Heart left ventricle (tissue), 13 donors: ENCODE data around the gene POTEH.
"Not testable (repeated sequence)": the region's sequence is repeated elsewhere in the genome, so short reads cannot be mapped to it uniquely, and the experiment has no call there.

ENCODE experiments used
- POLR2A ChIP-seq, 2 donors: fragments of 450-650 bp; IDR thresholded peaks; one replicate each; pipeline ENCODE4 v1.6.1; 2017; ENCODE audit warnings: antibody characterized with exemption in 2 of 2, mild to moderate bottlenecking in 2 of 2, moderate library complexity in 2 of 2
- TF ChIP-seq, protein P1 (sequence below), 12 donors: fragments of 200-600 bp; sonication (generic) in 4 of 12; IDR thresholded peaks; one replicate each; pipeline versions ENCODE4 v1.5.0 to v1.8.0; 2018 to 2022; ENCODE audit warnings: antibody characterized with exemption in 12 of 12, mild to moderate bottlenecking in 5 of 12
- donor health status: ischemic (EF 13 %, LVEDD 7.1; RV severe dilation, severe dysfunction).
- donor health status: DM: no; HTN: yes; CAD: no.
- donor health status: DM: no; HTN: no; CAD: no.
- donor health status: ischemic (EF 25% LVEDD 6.9; RV normal size, moderate dysfunction).
- donor health status: ischemic (EF 25% LVEDD 5.7; RV mildly dilated, moderate dysfunction).
- donor health status: ischemic (EF 35%, LVEDD 5.7; RV mildly dilated, moderate dysfunction).
- donor health status: nonischemic (EF 11% LVEDD 7.7; RV severe dilation, severe dysfunction).
- donor health status: DM: yes; HTN: yes; CAD: no.
- donor health status: PGD.
- donor health status: ischemic (EF 29% LVEDD 5.4; RV normal size, mild dysfunction).
- donor health status: nonischemic (EF 23%, LVEDD 6.1; RV moderate dilation, normal function).

- TF ChIP-seq, protein P1, sequence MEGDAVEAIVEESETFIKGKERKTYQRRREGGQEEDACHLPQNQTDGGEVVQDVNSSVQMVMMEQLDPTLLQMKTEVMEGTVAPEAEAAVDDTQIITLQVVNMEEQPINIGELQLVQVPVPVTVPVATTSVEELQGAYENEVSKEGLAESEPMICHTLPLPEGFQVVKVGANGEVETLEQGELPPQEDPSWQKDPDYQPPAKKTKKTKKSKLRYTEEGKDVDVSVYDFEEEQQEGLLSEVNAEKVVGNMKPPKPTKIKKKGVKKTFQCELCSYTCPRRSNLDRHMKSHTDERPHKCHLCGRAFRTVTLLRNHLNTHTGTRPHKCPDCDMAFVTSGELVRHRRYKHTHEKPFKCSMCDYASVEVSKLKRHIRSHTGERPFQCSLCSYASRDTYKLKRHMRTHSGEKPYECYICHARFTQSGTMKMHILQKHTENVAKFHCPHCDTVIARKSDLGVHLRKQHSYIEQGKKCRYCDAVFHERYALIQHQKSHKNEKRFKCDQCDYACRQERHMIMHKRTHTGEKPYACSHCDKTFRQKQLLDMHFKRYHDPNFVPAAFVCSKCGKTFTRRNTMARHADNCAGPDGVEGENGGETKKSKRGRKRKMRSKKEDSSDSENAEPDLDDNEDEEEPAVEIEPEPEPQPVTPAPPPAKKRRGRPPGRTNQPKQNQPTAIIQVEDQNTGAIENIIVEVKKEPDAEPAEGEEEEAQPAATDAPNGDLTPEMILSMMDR (IDR thresholded peaks at IDR 0.05) = not testable (repeated sequence)
- not testable (repeated sequence) for TF ChIP-seq POLR2A (IDR thresholded peaks at IDR 0.05)
Observed at GRCh38 chr22:15689749-15690125, at the start of gene POTEH.
